22Rv1 (cell line): ENCODE data around the gene IFI27.

Source experiments
- ZFX ChIP-seq: fragments of 450-650 bp; IDR thresholded peaks from 2 replicates; pipeline ENCODE4 v1.6.1; 2017; ENCODE audit warnings: antibody characterized with exemption, borderline replicate concordance
- TF ChIP-seq, protein P1 (sequence below): fragments of 450-650 bp; IDR thresholded peaks from 2 replicates; pipeline ENCODE4 v1.5.1; 2017; ENCODE audit warnings: mild to moderate bottlenecking

DNA sequence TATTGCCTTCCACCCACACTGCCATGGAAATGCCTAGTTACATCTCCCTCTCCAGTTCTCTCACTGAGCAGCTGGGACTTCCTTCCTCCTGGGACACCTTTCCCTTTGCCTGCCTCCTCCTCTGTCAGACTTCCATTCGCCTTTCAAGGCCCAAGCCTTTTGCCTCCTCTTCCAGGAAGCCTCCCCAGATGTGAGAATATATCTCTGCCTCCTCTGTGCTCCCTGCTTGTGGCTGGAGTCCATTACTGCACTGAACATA lies 15.8 kb downstream of the IFI27 start:
- TF ChIP-seq, protein P1, sequence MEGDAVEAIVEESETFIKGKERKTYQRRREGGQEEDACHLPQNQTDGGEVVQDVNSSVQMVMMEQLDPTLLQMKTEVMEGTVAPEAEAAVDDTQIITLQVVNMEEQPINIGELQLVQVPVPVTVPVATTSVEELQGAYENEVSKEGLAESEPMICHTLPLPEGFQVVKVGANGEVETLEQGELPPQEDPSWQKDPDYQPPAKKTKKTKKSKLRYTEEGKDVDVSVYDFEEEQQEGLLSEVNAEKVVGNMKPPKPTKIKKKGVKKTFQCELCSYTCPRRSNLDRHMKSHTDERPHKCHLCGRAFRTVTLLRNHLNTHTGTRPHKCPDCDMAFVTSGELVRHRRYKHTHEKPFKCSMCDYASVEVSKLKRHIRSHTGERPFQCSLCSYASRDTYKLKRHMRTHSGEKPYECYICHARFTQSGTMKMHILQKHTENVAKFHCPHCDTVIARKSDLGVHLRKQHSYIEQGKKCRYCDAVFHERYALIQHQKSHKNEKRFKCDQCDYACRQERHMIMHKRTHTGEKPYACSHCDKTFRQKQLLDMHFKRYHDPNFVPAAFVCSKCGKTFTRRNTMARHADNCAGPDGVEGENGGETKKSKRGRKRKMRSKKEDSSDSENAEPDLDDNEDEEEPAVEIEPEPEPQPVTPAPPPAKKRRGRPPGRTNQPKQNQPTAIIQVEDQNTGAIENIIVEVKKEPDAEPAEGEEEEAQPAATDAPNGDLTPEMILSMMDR = no peak
- no peak for TF ChIP-seq ZFX
